SH-SY5Y (cell line): ENCODE data around the gene CNTNAP5.
A peak's percentile ranks its signal among the peaks of the same experiment; 100 is the strongest.

ENCODE experiments used
- GATA2 ChIP-seq: IDR thresholded peaks from 2 replicates; pipeline ENCODE4 v1.6.1; 2011; ENCODE audit warnings: mild to moderate bottlenecking, low read depth, low read length
- GATA3 ChIP-seq: IDR thresholded peaks from 2 replicates; pipeline ENCODE4 v1.6.1; 2011; ENCODE audit warnings: low read depth, mild to moderate bottlenecking, low read length, moderate library complexity

Gene CNTNAP5

DNA sequence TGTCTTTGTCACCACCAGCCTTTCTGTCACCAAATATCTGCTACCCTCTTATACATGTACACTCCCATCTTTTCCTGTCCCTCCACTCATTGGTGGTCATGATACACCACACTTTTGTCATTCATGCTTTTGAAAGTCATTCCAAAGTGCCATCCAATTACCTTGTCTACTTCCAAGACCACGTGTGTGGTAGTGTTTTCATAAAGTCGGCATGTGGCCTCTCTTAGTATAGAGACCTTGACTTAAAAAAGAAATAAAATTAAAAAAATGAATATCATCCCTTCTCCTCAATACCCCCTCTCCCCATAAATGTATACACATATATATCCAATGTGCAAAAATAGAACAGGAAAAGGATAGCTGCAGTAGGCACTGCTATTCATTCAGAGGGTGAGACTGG lies 271.4 kb downstream of the CNTNAP5 start:
- TF ChIP-seq GATA3 (no peak), GATA2 (no peak)

DNA sequence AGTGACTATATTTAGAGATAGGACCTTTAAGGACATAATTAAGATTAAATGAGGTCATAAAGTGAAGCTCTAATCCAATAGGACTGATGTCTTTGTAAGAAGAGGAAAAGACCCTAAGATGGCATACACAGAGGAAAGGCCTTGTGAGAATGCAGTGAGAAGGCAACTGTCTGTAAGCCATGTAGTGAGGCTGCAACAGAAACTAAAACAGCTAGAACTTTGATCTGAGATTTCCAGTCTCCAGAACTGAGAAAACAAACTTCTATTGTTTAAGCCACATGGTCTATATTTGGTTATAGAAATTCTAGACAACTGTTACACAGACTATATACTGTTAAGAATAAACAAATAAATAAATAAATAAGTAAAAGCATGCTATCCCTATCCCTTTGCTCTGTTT lies 276.8 kb downstream of the CNTNAP5 start:
- no peak for TF ChIP-seq GATA2
- no peak for TF ChIP-seq GATA3

DNA sequence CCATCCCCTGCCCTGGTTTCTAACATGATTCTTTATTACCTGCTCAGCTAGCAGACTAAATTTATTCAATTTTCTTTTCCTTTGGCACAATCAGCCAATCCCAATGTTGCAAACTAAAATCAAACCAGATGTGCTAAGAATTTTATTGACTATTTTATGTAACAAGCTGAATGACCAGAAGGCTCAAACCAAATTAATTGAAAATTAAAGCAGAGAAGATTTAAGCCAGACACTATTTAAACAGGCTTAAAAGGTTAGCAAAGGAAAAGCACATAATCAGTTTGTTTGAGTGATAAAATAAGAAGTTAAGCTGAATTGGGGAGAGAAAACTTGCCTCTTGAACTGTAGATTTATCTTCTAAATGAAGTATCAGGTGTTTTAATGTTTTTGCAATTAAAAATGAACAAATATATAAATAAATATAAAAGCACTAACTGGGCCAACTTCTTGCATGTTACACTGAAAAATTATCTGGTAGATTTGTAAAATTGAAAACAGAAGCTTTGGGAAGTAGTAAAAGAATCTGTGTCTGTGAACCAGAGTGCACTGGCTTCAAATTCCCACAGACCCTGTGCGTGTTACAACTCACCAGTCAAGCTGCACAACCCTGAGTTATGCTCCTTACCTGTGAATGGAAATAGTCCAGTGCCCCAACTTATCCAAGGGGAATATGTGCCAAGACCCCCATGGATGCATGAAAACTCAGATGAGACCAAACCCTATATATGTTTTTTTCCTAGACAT lies 283.4 kb downstream of the CNTNAP5 start:
- TF ChIP-seq GATA2 = no peak
- TF ChIP-seq GATA3 = no peak

DNA sequence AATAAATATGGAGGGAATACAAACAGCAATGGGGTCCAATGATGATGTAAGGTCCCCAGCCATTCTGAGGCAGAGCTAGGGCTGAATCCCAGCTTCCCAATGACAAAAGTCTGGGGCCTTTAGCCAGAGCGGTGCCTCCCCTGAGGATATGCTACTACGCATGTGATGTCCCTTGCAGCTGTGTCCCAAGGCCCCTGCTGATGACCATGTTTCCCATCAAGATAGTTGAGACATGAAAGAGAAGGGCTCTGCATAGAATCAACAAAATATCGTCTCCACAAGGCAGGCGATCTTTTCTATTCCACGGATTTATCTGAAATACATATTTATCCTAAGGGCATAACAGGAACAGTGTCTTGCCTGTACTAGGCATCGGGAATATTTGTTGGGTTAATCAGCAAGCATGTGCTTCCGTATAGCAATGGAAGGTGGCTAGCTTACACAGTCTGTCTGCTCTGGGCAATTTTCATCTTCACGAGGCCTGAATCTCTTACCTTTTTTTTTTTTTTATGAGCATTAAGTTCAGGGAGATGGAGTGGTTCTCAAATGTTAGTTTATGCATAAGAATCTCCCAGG lies 284.6 kb downstream of the CNTNAP5 start:
- TF ChIP-seq GATA3 = no peak
- TF ChIP-seq GATA2 = peak; percentile 64; the same call in 1 of the 2 replicates

DNA sequence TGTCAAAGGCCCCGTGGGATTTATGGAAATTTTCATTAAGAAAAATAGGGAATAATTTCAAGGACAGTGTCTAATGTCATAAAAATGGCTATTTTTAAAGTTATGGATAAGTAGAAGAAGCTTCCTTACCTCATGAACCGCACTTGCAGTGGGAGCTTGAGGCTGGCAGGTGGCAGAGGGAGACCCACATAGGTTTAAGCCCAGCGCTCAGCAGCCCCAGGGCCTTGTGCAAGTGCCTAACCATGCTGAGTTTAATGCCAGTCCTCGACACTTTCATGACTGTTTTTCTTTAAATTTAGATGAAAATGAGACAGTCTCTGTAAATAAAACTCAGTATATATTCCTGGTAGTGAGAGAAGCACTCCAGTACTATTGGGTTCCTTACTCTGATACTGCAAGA lies 285.6 kb downstream of the CNTNAP5 start:
- TF ChIP-seq GATA3 = no peak
- no peak for TF ChIP-seq GATA2

DNA sequence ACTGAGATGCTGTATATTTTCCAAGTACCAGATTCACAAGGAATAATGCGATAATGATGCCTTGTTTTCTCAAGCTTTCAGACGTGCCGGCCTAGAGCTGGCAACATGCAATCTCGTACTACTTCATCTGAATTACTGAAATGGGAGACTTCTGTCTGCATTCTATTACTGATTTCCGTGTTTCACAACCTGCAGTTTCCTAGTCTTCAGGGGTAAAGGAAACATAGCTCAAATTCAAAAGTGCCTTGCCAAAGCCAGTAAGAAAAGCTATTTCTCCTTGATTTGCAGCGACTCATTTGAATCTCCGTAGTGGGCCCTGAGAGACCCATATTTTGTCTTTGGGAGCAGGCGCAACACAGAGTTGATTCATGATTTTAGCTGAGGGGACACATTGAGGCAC lies 289.0 kb downstream of the CNTNAP5 start:
- TF ChIP-seq GATA2 (no peak), GATA3 (no peak)

DNA sequence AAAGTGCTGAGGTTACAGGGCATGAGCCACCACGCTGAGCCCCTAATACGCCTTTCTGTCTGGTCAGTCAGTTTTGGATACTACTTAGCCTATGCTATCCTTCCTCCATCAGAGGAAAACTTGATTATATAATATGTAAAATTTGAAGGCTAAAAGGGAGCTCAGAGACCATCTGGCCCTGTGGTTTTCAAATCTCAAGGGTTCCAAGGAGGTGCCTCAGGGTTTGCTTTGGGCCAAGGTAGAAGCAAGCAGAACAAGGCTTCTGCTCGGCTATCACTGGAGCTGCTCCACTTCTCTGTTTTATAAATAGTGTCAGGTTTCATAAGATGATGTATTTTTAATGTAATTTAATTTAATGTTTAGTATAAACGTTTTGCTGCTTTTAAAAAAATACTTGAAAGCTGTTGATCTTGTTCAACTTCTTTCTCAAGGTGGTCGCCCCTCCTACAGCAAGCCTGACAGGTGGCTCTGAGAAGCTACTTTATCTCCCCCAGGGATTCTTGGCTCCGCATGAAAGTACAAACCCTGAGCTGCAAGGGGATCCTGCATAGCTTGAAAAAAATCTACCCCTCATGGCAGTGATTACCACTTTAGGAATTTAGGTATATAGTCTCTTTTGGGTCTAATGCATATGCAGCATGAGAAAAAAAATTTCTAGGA lies 290.3 kb downstream of the CNTNAP5 start:
- TF ChIP-seq GATA3 = no peak
- TF ChIP-seq GATA2 = no peak

DNA sequence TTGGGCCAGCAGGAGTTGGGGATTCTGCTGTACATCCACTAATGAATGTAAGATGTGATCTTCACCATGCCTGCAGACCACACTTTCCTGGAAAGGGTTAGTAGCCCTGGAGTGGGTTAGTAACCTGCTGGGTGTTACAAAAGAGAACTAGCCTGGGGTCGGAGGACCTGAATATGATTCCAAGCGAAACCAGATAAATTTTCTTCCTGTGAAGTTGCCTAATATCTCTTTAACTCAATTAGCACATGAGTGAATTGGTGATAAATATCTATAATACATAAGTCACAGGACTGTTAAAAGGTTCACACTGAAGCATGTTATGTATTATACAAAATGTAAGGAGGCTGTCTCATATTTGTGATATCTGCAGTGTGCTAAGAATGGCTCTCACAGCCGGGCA lies 291.0 kb downstream of the CNTNAP5 start:
- 0 out of 2 replicates have a peak, but pooled peaks have one; percentile 28 for TF ChIP-seq GATA2
- peak; percentile 33; the same call in 1 of the 2 replicates for TF ChIP-seq GATA3

DNA sequence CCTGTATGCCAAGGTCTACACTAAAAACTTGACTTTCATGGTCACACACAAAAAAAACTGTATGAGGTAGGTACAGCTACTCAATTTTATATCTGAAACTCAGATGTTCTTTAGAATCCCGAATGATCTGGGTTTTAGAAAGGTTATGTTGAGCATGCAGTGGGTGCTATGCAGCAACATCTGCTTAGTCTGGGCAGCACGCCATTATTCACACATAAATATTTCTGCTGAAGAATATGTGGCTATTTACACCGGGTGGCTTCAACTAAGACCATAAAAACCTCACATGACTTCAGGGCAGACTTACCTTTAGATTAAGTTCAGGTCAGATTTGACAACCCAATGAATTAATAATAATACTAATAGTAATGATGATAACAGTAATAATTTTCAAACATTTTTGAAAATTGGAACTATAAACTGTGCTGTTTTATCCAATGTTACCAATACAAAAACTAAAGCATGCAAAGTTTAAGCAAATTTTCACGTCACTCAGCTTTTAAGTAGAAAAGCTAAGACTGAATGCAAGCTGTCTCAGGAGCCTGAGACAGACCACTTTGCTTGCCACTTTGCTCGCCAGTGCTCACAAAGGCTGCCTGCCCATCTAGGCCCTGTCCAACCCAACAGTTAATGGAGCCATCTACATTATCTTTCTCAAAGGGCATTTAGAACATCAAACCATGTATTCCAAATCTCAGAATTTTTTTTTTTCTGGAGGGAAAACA lies 292.0 kb downstream of the CNTNAP5 start:
- TF ChIP-seq GATA3 (no peak), GATA2 (no peak)

DNA sequence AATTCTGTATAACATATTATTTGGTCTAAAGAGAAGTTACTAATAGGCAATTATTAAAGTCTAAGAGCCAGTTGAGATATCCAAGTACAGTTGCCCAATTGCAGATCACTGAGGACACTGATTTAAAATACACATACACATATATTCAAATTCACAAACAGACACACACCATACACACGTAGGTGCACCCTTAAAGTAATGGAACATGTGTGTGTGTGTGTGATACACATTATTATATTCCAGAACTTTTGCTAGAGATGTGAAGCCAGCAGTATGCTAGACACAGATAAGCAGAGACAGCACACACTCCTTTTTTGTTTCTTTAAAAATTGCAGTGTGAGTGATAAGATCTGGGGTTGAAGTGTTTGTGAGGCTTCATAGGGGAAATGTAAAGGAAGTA lies 292.5 kb downstream of the CNTNAP5 start:
- TF ChIP-seq GATA3 = no peak
- TF ChIP-seq GATA2 = no peak

DNA sequence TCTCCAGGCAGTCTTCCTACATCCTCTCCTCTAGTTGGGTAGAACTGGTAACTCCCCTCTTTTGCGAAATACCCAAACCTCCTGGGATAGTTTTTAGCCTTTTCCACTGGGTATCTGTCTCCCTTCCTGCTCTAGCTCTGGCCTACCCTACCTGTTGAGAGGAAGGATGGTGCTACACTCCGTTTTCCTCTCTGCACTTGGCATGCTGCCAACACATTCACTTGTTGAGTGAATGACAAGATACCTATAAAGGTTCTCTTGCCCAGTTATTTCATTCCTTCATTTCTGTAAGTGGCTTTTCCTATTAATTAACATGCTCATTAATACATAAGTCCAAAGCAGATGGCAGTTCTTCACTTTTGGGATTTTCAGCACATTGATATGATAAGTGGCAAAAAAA lies 293.8 kb downstream of the CNTNAP5 start:
- TF ChIP-seq GATA2 = no peak
- no peak for TF ChIP-seq GATA3

DNA sequence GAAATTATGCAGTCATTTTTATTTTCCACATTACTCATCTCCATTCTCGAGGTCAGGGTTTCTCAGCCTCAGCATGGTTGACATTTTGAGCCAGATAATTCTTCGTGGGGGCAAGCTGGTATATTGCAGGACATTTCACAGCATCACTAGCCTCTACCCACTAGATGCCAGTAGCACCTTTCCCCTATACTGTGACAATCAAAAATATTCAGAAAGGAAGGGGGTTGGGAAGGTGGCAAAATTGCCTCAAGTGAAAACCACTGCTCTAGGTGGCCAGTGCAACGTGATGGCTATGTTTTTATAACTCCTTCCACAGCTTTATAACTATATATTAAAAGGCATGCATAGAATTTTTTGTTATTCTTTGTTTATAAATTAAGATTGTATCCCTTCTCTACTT lies 294.5 kb downstream of the CNTNAP5 start:
- no peak for TF ChIP-seq GATA2
- TF ChIP-seq GATA3 = no peak

DNA sequence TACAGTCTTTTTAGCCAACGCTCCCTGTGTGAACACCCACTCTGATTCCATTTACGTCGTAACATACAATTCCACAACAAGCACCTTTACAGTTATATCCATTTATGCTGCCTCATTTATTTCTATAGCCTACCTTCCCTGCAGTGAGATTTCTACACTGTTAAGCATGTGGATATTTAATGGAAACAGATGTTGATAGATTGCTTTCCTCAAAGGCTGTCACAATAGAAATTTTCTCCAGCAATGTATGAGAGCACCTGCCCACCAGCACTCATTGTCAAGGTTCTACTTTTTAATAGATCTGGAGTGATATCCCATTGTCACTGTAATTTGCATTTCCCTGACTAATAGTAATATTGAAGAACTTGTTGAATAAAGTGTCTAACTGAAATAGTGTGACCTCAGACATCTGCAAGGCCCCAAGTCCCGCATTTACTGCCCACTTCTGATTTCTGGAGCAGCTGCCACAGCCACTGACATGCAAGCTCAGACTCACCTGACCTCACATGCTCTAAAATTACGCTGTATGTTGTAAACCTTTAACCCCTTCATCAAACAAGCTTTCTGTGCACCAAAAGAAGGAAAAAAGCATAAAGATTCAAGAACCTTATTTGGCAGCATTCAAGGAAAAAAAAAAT lies 295.1 kb downstream of the CNTNAP5 start:
- no peak for TF ChIP-seq GATA3
- no peak for TF ChIP-seq GATA2

DNA sequence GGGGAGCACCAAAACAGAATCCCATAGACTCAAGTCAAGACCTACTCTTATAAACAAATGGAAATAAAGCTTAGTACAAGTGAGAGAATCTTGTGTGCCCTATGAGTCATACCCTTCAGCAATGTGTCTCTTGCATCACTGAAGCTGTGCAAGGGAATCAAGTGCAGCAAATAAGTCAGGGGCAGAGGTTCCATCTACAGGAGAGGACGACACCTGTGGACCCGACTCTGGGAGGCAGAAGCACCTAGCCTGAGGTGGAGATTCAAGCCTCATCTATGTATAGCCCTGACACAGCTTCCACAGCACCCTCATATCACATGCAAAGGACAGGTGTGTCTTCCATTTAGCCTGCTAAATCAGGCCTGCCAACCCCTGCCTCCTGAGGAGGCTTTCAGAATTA lies 298.2 kb downstream of the CNTNAP5 start:
- TF ChIP-seq GATA2 (no peak), GATA3 (no peak)

DNA sequence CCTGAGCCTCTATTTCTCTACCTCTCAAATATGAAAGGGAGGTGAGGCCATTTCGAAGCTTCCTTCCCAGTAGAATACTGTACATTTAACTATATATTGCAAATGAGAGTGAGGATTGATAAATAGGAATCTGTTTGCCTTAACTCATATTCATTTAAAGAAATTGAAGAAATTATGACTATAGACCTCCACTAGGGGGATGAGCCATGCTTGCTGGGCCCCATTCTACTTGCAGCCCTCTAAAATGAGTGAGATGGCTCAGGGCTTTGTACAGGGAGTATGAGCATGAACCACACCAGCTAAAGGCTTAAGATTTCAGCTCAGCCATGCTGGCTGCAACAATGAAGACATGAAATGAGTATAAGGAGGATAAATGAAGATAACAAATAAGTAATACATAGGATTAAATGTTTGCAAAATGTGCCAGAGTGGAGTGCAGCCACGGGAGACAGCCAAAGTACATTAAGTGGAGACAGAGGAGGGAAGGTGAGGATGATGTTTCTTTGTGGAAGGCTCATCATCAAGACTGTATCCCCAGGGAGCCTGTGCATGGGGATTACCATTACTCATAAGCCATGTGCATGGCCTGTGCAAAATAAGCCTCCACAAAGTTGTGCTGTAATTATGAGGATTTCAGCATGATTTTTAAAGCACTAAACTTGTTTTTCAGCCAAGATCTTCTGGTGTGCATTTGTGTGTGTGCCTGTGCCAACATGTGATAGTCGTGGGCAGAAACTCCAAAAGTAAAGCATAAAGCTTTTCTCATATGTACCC lies 300.8 kb downstream of the CNTNAP5 start:
- no peak for TF ChIP-seq GATA3
- no peak for TF ChIP-seq GATA2
